WTC11 (cell line): ENCODE data around the gene SIPA1L3. TPM values are rescaled to one million over a fixed set of nuclear protein-coding genes. Genes with fewer than 3 reads are reported as not detected.

ENCODE experiments used
- ATAC-seq: fragments of 200-7000 bp; cut with Tn5 transposase; 2 replicates; pipeline ENCODE4 v1.10.0; 2021; ENCODE audit warnings: mild to moderate bottlenecking, moderate library complexity
- CTCF ChIA-PET: fragments of 300-600 bp; sonication (Branson Sonifier 250); formaldehyde crosslinking; loops from one replicate; lab custom pipeline; 2021; ENCODE audit warnings: antibody characterized with exemption; lab: Charles Lee
- POLR2A ChIA-PET: fragments of 350-600 bp; sonication (Branson Sonifier 250); formaldehyde crosslinking; loops from one replicate; lab custom pipeline; 2021; ENCODE audit warnings: antibody characterized with exemption; lab: Charles Lee
- DNase-seq: peaks from one replicate; pipeline ENCODE4 v3.0.0; 2021; ENCODE audit warnings: low spot score
- H3K27ac Mint-ChIP-seq: 2 replicates; pipeline ENCODE4 v1.8.0; 2021; ENCODE audit warnings: mixed read lengths
- H3K27me3 Mint-ChIP-seq: 2 replicates; pipeline ENCODE4 v1.8.0; 2021; ENCODE audit warnings: low read depth, mild to moderate bottlenecking, moderate library complexity, mixed read lengths
- H3K36me3 Mint-ChIP-seq: 2 replicates; pipeline ENCODE4 v1.8.0; 2021; ENCODE audit warnings: mixed read lengths
- H3K4me1 Mint-ChIP-seq: 2 replicates; pipeline ENCODE4 v1.8.0; 2022; ENCODE audit warnings: mixed read lengths
- H3K4me3 Mint-ChIP-seq: 2 replicates; pipeline ENCODE4 v1.8.0; 2021; ENCODE audit warnings: mild to moderate bottlenecking, moderate library complexity, mixed read lengths
- H3K9me3 Mint-ChIP-seq: 2 replicates; pipeline ENCODE4 v1.8.0; 2021; ENCODE audit warnings: mixed read lengths
- AR ChIP-seq: fragments of 250-450 bp; sonication (Bioruptor Pico); IDR thresholded peaks from 2 replicates; pipeline ENCODE4 v1.9.0; 2021; ENCODE audit warnings: mild to moderate bottlenecking
- ATF1 ChIP-seq: sonication (generic); formaldehyde crosslinking; IDR thresholded peaks from 2 replicates; pipeline ENCODE4 v1.8.1; 2023; ENCODE audit warnings: mild to moderate bottlenecking, moderate library complexity, missing genetic modification reagents
- ATF3 ChIP-seq: sonication (generic); formaldehyde crosslinking; conservative IDR thresholded peaks from 2 replicates; pipeline ENCODE4 v1.8.1; 2022; ENCODE audit warnings: mild to moderate bottlenecking, missing genetic modification reagents
- E2F5 ChIP-seq: sonication (generic); formaldehyde crosslinking; IDR thresholded peaks from 2 replicates; pipeline ENCODE4 v1.8.1; 2022; ENCODE audit warnings: mild to moderate bottlenecking, moderate library complexity, missing genetic modification reagents
- ESRRA ChIP-seq: sonication (generic); formaldehyde crosslinking; IDR thresholded peaks from 2 replicates; pipeline ENCODE4 v1.8.1; 2022; ENCODE audit warnings: mild to moderate bottlenecking, missing genetic modification reagents, borderline replicate concordance
- FOXK1 ChIP-seq: sonication (generic); formaldehyde crosslinking; IDR thresholded peaks from 2 replicates; pipeline ENCODE4 v1.8.0; 2022; ENCODE audit warnings: mild to moderate bottlenecking, moderate library complexity, missing genetic modification reagents
- MAX ChIP-seq: sonication (generic); formaldehyde crosslinking; IDR thresholded peaks from 2 replicates; pipeline ENCODE4 v1.8.0; 2022; ENCODE audit warnings: mild to moderate bottlenecking, missing genetic modification reagents
- MYBL2 ChIP-seq: sonication (generic); formaldehyde crosslinking; IDR thresholded peaks from 2 replicates; pipeline ENCODE4 v1.8.1; 2023; ENCODE audit warnings: mild to moderate bottlenecking, moderate library complexity, missing genetic modification reagents
- NFYB ChIP-seq: sonication (generic); formaldehyde crosslinking; conservative IDR thresholded peaks from 2 replicates; pipeline ENCODE4 v1.8.0; 2022; ENCODE audit warnings: low read depth, missing genetic modification reagents
- SP1 ChIP-seq: sonication (generic); formaldehyde crosslinking; conservative IDR thresholded peaks from 2 replicates; pipeline ENCODE4 v1.8.1; 2022; ENCODE audit warnings: missing genetic modification reagents
- USF1 ChIP-seq: sonication (generic); formaldehyde crosslinking; IDR thresholded peaks from 2 replicates; pipeline ENCODE4 v1.8.0; 2022; ENCODE audit warnings: mild to moderate bottlenecking, missing genetic modification reagents
- USF2 ChIP-seq: sonication (generic); formaldehyde crosslinking; IDR thresholded peaks from 2 replicates; pipeline ENCODE4 v1.8.1; 2023; ENCODE audit warnings: mild to moderate bottlenecking, missing genetic modification reagents, moderate library complexity
- ZBTB43 ChIP-seq: sonication (generic); formaldehyde crosslinking; IDR thresholded peaks from 2 replicates; pipeline ENCODE4 v1.8.1; 2023; ENCODE audit warnings: mild to moderate bottlenecking, missing genetic modification reagents
- ZNF121 ChIP-seq: sonication (generic); formaldehyde crosslinking; IDR thresholded peaks from 2 replicates; pipeline ENCODE4 v1.8.0; 2023; ENCODE audit warnings: missing genetic modification reagents
- ZNF416 ChIP-seq: fragments of 250-450 bp; sonication (Bioruptor Pico); IDR thresholded peaks from 2 replicates; pipeline ENCODE4 v1.9.0; 2021; ENCODE audit warnings: mild to moderate bottlenecking, inconsistent platforms
- ZNF423 ChIP-seq: fragments of 250-450 bp; sonication (Bioruptor Pico); IDR thresholded peaks from 2 replicates; pipeline ENCODE4 v2.1.2; 2022; ENCODE audit warnings: mild to moderate bottlenecking, moderate library complexity
- ZNF532 ChIP-seq: fragments of 250-450 bp; sonication (Bioruptor Pico); IDR thresholded peaks from 2 replicates; pipeline ENCODE4 v1.9.0; 2021; ENCODE audit warnings: mild to moderate bottlenecking, borderline replicate concordance
- ZSCAN18 ChIP-seq: fragments of 250-450 bp; sonication (Bioruptor Pico); IDR thresholded peaks from 2 replicates; pipeline ENCODE4 v2.1.2; 2022; ENCODE audit warnings: mild to moderate bottlenecking, moderate library complexity
- total RNA-seq: library from RNA; stranded (reverse); gene quantifications from 3 replicates; pipeline ENCODE4 v1.2.3, GENCODE V29; 2021

Gene SIPA1L3
- total RNA-seq, 1 experiment from 2014 or later = 41.5 TPM

GRCh38 chr19:38224014-38224862 lies 317.2 kb downstream of the SIPA1L3 start, which contains the start of gene DPF1:
Gene DPF1 (minus strand): TSS chr19:38224222. CDS start chr19:38224142, 80 bp downstream.
- H3K27me3 Mint-ChIP-seq = peaks cover 15% of the 10 kb centered on the region
- peak within 1 kb of the TSS; percentile 50 for H3K27ac Mint-ChIP-seq
- peak within 1 kb of the TSS; percentile 80 for H3K4me3 Mint-ChIP-seq
- ChIA-PET CTCF (interaction anchor here (0.6 to 2.0 kb wide), 17 partner anchors 9 to 321 kb away, joined by 3 to 30 read pairs (median 4); partner anchors contain the start of genes GGN and PPP1R14A), POLR2A (interaction anchor here (0.6 kb wide), 1 partner anchor 12 kb away, joined by 3 read pairs; no protein-coding TSS in a partner anchor)
- no peaks in the 10 kb centered on the region for H3K36me3 Mint-ChIP-seq
- no peaks in the 10 kb centered on the region for H3K9me3 Mint-ChIP-seq
- DNase-seq = peak; percentile 92
- peak; percentile 83 for ATAC-seq
- H3K4me1 Mint-ChIP-seq = peaks cover 25% of the 10 kb centered on the region
- no peak for TF ChIP-seq MYBL2 (CRISPR knock-in tag)
- TF ChIP-seq ESRRA = peak; percentile 42; the same call in 1 of the 2 replicates
- TF ChIP-seq USF2 (CRISPR knock-in tag) = peak; percentile 81
- TF ChIP-seq ZNF532 (CRISPR knock-in tag) = no peak
- TF ChIP-seq MAX (CRISPR knock-in tag) = peak; percentile 46; the same call in 1 of the 2 replicates
- peak; percentile 79 for TF ChIP-seq ZNF423 (CRISPR knock-in tag)
- no peak for TF ChIP-seq ZSCAN18 (CRISPR knock-in tag)
- TF ChIP-seq AR (CRISPR knock-in tag) = no peak
- TF ChIP-seq FOXK1 (CRISPR knock-in tag) = peak; percentile 18; the same call in 1 of the 2 replicates
- TF ChIP-seq ATF1 (CRISPR knock-in tag) = no peak
- TF ChIP-seq ZNF416 (CRISPR knock-in tag) = 0 out of 2 replicates have a peak, but pooled peaks have one; percentile 59
- TF ChIP-seq NFYB (CRISPR knock-in tag) = peak; percentile 88
- peak; percentile 98 for TF ChIP-seq SP1 (CRISPR knock-in tag)
- TF ChIP-seq E2F5 (CRISPR knock-in tag) = peak; percentile 58; the same call in 1 of the 2 replicates
- no peak for TF ChIP-seq ZNF121 (CRISPR knock-in tag)
- TF ChIP-seq ZBTB43 (CRISPR knock-in tag) = peak; percentile 87
- no peak for TF ChIP-seq ATF3 (CRISPR knock-in tag)
- peak; percentile 83 for TF ChIP-seq USF1
